Nephron progenitor cell (in vitro differentiated cells): ENCODE measurements around the gene TMC1.

Experiments
- DNase-seq: peaks from one replicate; pipeline ENCODE4 v3.0.0; 2021
- H3K27ac Mint-ChIP-seq: 2 replicates; pipeline ENCODE4 v1.8.0; 2021; ENCODE audit warnings: mild to moderate bottlenecking, moderate library complexity, mixed read lengths
- H3K27me3 Mint-ChIP-seq: 2 replicates; pipeline ENCODE4 v1.8.0; 2021; ENCODE audit warnings: mild to moderate bottlenecking, low read depth, mixed read lengths; ENCODE audit not compliant: poor library complexity
- H3K36me3 Mint-ChIP-seq: 2 replicates; pipeline ENCODE4 v1.8.0; 2021; ENCODE audit warnings: low read depth, mixed read lengths
- H3K4me1 Mint-ChIP-seq: 2 replicates; pipeline ENCODE4 v1.8.0; 2021; ENCODE audit warnings: mixed read lengths
- H3K4me3 Mint-ChIP-seq: 2 replicates; pipeline ENCODE4 v1.8.0; 2021; ENCODE audit warnings: mild to moderate bottlenecking, moderate library complexity, mixed read lengths
- H3K9me3 Mint-ChIP-seq: 2 replicates; pipeline ENCODE4 v1.8.0; 2021; ENCODE audit warnings: mild to moderate bottlenecking, moderate library complexity, mixed read lengths
- TF ChIP-seq, protein P1 (sequence below): fragments of 200-600 bp; sonication (generic); IDR thresholded peaks from 2 replicates; pipeline ENCODE4 v1.5.0; 2021; ENCODE audit warnings: antibody characterized with exemption

The TMC1 gene

DNA sequence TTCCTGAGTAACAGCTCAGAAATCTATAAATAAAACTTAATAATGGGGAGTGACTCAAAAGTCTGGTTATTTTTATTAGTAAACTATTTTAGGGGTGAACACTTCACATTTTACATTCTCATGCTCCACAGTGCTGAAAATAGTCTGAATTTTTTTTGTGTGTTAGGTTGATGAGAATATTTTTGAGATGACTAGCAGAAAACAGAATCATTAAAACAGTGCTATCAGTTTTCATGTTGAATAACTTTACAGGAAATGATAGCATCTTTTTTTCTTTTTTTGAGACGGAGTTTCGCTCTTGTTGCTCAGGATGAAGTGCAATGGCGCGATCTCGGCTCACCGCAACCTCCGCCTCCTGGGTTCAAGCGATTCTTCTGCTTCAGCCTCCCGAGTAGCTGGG lies 60.3 kb downstream of the TMC1 start:
- Mint-ChIP-seq H3K4me1 (peaks cover 20% of the 10 kb centered on the region), H3K27ac (no peak overlapping the region), H3K4me3 (no peak overlapping the region), H3K27me3 (peaks cover 9% of the 10 kb centered on the region), H3K36me3 (peaks cover 4% of the 10 kb centered on the region), H3K9me3 (peaks cover 4% of the 10 kb centered on the region)
- no peak for DNase-seq
- TF ChIP-seq, protein P1, sequence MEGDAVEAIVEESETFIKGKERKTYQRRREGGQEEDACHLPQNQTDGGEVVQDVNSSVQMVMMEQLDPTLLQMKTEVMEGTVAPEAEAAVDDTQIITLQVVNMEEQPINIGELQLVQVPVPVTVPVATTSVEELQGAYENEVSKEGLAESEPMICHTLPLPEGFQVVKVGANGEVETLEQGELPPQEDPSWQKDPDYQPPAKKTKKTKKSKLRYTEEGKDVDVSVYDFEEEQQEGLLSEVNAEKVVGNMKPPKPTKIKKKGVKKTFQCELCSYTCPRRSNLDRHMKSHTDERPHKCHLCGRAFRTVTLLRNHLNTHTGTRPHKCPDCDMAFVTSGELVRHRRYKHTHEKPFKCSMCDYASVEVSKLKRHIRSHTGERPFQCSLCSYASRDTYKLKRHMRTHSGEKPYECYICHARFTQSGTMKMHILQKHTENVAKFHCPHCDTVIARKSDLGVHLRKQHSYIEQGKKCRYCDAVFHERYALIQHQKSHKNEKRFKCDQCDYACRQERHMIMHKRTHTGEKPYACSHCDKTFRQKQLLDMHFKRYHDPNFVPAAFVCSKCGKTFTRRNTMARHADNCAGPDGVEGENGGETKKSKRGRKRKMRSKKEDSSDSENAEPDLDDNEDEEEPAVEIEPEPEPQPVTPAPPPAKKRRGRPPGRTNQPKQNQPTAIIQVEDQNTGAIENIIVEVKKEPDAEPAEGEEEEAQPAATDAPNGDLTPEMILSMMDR, result no peak

DNA sequence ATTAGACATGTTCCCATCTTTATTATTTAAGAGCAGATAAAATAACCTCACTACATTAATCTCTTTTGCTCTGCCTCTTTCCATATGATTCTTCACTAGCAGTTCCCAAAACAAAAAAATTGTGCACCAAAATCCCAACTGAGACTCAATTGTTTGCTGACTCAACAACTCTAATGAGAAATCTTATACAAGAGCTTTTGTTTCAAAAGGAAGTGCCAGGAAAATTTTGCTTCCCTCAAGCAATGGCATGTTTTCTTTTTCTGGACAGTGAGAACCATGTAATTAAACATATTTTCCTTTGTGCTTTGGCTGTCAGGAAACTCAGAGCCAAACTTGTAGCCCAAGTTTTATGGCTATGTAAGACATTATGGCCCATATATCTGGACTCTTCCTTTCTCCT lies 62.0 kb downstream of the TMC1 start:
- TF ChIP-seq, protein P1, result no peak
- Mint-ChIP-seq H3K27ac (no peak overlapping the region), H3K4me3 (no peak overlapping the region), H3K9me3 (peaks cover 4% of the 10 kb centered on the region), H3K4me1 (peaks cover 16% of the 10 kb centered on the region), H3K27me3 (peaks cover 5% of the 10 kb centered on the region), H3K36me3 (peaks cover 4% of the 10 kb centered on the region)
- DNase-seq, result no peak

DNA sequence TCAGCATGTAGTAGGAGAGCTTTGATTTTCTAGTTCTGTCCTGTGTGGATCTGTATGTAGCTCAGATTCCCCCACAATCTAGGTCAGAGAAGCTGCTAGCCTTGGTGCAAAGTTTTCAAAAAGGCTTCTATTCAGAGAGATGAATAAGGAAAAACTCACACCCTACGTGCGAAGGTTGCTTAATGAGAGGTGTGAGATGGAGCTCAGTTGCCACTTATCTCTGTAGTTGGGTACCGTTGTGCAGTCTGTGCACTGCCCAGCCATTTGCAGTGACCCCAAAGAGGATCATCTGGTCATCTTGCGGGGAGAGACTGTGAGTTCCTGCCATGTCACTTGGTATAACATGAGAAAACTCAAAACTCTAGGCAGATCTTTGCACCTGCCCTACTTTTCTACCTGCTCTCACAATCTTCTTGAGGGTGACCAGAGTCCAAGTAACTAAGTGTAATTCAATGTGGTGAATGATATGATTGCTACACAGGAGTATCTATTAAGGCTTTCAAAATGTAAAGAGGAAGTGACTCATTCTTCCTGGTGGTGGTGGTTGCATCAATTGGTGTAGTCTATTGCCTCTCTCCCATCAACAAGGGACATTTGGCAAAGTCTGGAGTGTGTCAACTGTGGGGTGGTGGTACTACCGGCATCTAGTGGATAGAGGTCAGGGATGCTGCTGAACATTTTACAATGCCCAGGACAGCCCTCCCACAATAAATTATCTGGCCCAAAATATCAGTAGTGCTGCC lies 65.2 kb downstream of the TMC1 start:
- Mint-ChIP-seq H3K27me3 (no peaks in the 10 kb centered on the region), H3K27ac (no peak overlapping the region), H3K4me3 (no peak overlapping the region), H3K9me3 (peaks cover 4% of the 10 kb centered on the region), H3K36me3 (peaks cover 4% of the 10 kb centered on the region), H3K4me1 (peaks cover 27% of the 10 kb centered on the region)
- no peak for DNase-seq
- TF ChIP-seq, protein P1, result no peak

DNA sequence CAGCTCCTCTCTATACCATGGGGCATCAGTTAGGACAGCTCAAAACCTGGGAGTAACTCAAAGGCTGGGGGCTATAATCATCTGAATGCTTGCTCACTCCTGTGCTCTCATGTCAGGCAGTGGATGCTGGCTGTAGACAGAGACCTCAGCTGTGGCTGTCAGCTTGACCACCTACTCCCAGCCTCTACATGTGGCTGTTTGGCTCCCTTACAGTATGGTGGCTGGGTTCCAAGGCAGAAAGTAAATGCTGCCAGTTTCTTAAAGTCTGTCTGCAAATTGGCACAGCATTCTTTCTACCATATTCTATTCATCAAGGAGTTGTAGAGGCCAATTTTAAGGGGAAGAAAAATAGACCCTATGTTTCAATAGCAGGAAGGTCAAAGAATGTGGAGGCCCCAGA lies 66.9 kb downstream of the TMC1 start:
- Mint-ChIP-seq H3K4me1 (peaks cover 38% of the 10 kb centered on the region), H3K27me3 (peaks cover 2% of the 10 kb centered on the region), H3K27ac (no peak overlapping the region), H3K4me3 (no peak overlapping the region), H3K36me3 (peaks cover 4% of the 10 kb centered on the region), H3K9me3 (peaks cover 4% of the 10 kb centered on the region)
- DNase-seq, result no peak
- TF ChIP-seq, protein P1, result no peak

DNA sequence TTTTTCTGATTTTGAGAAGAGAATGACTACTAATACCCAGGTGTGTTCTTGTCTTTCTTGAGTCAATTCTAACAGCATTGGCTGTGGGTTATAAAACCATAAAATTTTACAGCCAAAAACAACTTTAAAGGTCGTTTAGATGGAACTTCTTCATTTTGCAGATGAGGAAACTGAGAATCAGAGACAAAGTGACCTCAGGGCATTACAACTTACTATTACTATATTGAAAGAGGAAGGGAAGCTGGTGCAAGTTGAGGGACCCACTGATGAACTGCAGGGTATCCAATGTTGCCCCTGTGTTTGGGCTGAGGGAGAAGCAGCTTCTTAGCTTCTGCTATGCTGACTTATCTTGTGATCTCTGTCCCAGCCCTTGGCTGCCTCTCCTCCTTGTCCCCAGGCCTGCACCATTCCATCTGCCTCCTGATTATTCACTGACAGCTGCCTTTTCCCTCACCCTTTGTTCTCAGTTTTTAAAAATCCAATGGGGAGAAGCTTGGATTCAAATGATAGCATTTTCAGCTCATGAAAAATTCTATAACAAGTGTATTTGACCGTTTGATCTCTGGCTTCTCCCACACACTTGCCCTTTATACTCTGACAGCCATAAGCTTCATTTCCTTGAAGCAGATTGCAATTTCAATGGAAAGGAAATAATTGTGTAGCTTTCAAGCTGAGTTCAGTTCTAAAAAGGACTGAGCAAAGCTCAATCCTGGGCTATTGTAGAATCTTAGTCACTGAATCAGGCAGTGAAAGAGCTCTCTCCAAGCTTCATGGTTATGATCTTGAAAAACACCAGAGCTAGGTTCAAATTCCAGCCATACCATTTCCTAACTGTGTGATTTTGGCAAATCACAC lies 68.5 kb downstream of the TMC1 start:
- TF ChIP-seq, protein P1, result no peak
- no peak overlapping the region for H3K4me3 Mint-ChIP-seq
- peaks cover 3% of the 10 kb centered on the region for H3K27me3 Mint-ChIP-seq
- no peaks in the 10 kb centered on the region for H3K36me3 Mint-ChIP-seq
- no peak for DNase-seq
- H3K4me1 Mint-ChIP-seq, result peaks cover 46% of the 10 kb centered on the region
- H3K9me3 Mint-ChIP-seq, result no peaks in the 10 kb centered on the region
- no peak overlapping the region for H3K27ac Mint-ChIP-seq
